OCI-LY1 (cell line): Measurements from ENCODE around the gene TRPV4.

Experiments
- H2AFZ ChIP-seq: fragments of 200-600 bp; sonication (generic), shearing (Covaris generic); 2 replicates; pipeline ENCODE4 v1.6.0; 2014; ENCODE audit warnings: antibody characterized with exemption, mild to moderate bottlenecking, low read length
- H3F3A ChIP-seq: fragments of 200-600 bp; sonication (generic), shearing (Covaris generic); 2 replicates; pipeline ENCODE4 v1.6.0; 2014; ENCODE audit warnings: mild to moderate bottlenecking, antibody characterized with exemption, low read length, moderate library complexity; ENCODE audit not compliant: insufficient read depth
- H3K27ac ChIP-seq: fragments of 200-600 bp; sonication (generic); 2 replicates; pipeline ENCODE4 v1.5.1; 2014; ENCODE audit warnings: low read length, mixed run types, mild to moderate bottlenecking, low read depth; ENCODE audit not compliant: poor library complexity, severe bottlenecking
- H3K27me3 ChIP-seq: fragments of 200-600 bp; sonication (generic); 2 replicates; pipeline ENCODE4 v1.6.0; 2014; ENCODE audit warnings: antibody characterized with exemption, mild to moderate bottlenecking, low read length, moderate library complexity; ENCODE audit not compliant: insufficient read depth
- H3K36me3 ChIP-seq: fragments of 200-600 bp; sonication (generic); 2 replicates; pipeline ENCODE4 v1.6.1; 2014; ENCODE audit warnings: mild to moderate bottlenecking, antibody characterized with exemption, low read length, moderate library complexity, mixed read lengths; ENCODE audit not compliant: insufficient read depth
- H3K4me1 ChIP-seq: fragments of 200-600 bp; sonication (generic); 2 replicates; pipeline ENCODE4 v1.5.1; 2014; ENCODE audit warnings: mild to moderate bottlenecking, low read length, moderate library complexity; ENCODE audit not compliant: insufficient read depth, severe bottlenecking
- H3K4me2 ChIP-seq: fragments of 200-600 bp; sonication (generic), shearing (Covaris generic); 2 replicates; pipeline ENCODE4 v1.6.1; 2014; ENCODE audit warnings: low read length
- H3K4me3 ChIP-seq: fragments of 200-600 bp; sonication (generic); 2 replicates; pipeline ENCODE4 v1.5.1; 2014; ENCODE audit warnings: low read length, low read depth, mild to moderate bottlenecking, mixed read lengths; ENCODE audit not compliant: poor library complexity, severe bottlenecking
- H3K79me2 ChIP-seq: fragments of 200-600 bp; shearing (Covaris generic); 2 replicates; pipeline ENCODE4 v1.6.1; 2016; ENCODE audit warnings: mixed run types, low read length, mixed read lengths; ENCODE audit not compliant: insufficient read depth
- H3K9ac ChIP-seq: fragments of 200-600 bp; sonication (generic), shearing (Covaris generic); 2 replicates; pipeline ENCODE4 v1.6.1; 2014; ENCODE audit warnings: mild to moderate bottlenecking, low read length, mixed read lengths
- H3K9me2 ChIP-seq: fragments of 200-600 bp; sonication (generic), shearing (Covaris generic); 2 replicates; pipeline ENCODE4 v1.6.1; 2014; ENCODE audit warnings: low read depth, mild to moderate bottlenecking, low read length, mixed read lengths
- H3K9me3 ChIP-seq: fragments of 200-600 bp; shearing (Covaris generic); 2 replicates; pipeline ENCODE4 v1.6.1; 2014; ENCODE audit warnings: low read length, mixed read lengths
- H4K20me1 ChIP-seq: fragments of 200-600 bp; sonication (generic), shearing (Covaris generic); 2 replicates; pipeline ENCODE4 v1.6.0; 2016; ENCODE audit warnings: mild to moderate bottlenecking, low read length; ENCODE audit not compliant: insufficient read depth
- CTCF ChIP-seq: fragments of 200-600 bp; sonication (generic), shearing (Covaris generic); IDR thresholded peaks from 2 replicates; pipeline ENCODE4 v1.5.1; 2017; ENCODE audit warnings: mild to moderate bottlenecking, antibody characterized with exemption, low read length, moderate library complexity, mixed read lengths
- EZH2 ChIP-seq: fragments of 200-600 bp; sonication (generic), shearing (Covaris generic); IDR thresholded peaks from 2 replicates; pipeline ENCODE4 v1.8.0; 2017; ENCODE audit warnings: borderline replicate concordance, mixed run types, mild to moderate bottlenecking, antibody characterized with exemption, low read length, moderate library complexity, mixed read lengths

TRPV4 gene

GRCh38 chr12:109800536-109800935 lies 32.7 kb downstream of the TRPV4 start:
- no peak overlapping the region for H3K4me2 ChIP-seq
- H3K79me2 ChIP-seq, result no peaks in the 10 kb centered on the region
- TF ChIP-seq EZH2, result no peak
- TF ChIP-seq CTCF, result no peak
- no peak overlapping the region for H2AFZ ChIP-seq
- no peaks in the 10 kb centered on the region for H3K9me2 ChIP-seq
- H3K27ac ChIP-seq, result no peak overlapping the region
- H3K4me1 ChIP-seq, result no peaks in the 10 kb centered on the region
- H3K9me3 ChIP-seq, result no peaks in the 10 kb centered on the region
- no peaks in the 10 kb centered on the region for H4K20me1 ChIP-seq
- H3K27me3 ChIP-seq, result no peaks in the 10 kb centered on the region
- no peak overlapping the region for H3K4me3 ChIP-seq
- H3K36me3 ChIP-seq, result no peaks in the 10 kb centered on the region
- H3F3A ChIP-seq, result no peaks in the 10 kb centered on the region
- no peak overlapping the region for H3K9ac ChIP-seq

GRCh38 chr12:109798691-109799090 lies 34.5 kb downstream of the TRPV4 start:
- no peak overlapping the region for H2AFZ ChIP-seq
- no peaks in the 10 kb centered on the region for H3F3A ChIP-seq
- H3K27ac ChIP-seq, result no peak overlapping the region
- no peaks in the 10 kb centered on the region for H3K4me1 ChIP-seq
- no peak overlapping the region for H3K4me2 ChIP-seq
- no peaks in the 10 kb centered on the region for H4K20me1 ChIP-seq
- H3K9ac ChIP-seq, result no peak overlapping the region
- TF ChIP-seq EZH2 (no peak), CTCF (no peak)
- H3K9me3 ChIP-seq, result no peaks in the 10 kb centered on the region
- no peaks in the 10 kb centered on the region for H3K9me2 ChIP-seq
- H3K36me3 ChIP-seq, result no peaks in the 10 kb centered on the region
- H3K4me3 ChIP-seq, result no peak overlapping the region
- H3K27me3 ChIP-seq, result no peaks in the 10 kb centered on the region
- H3K79me2 ChIP-seq, result no peaks in the 10 kb centered on the region

- no peaks in the 10 kb centered on the region for H3K79me2 ChIP-seq
- no peaks in the 10 kb centered on the region for H4K20me1 ChIP-seq
- H3K27me3 ChIP-seq, result no peaks in the 10 kb centered on the region
- H3K9me2 ChIP-seq, result no peaks in the 10 kb centered on the region
- TF ChIP-seq EZH2 (no peak), CTCF (peak; percentile 21; the same call in 1 of the 2 replicates)
- H3K4me1 ChIP-seq, result no peaks in the 10 kb centered on the region
- no peak overlapping the region for H3K9ac ChIP-seq
- no peak overlapping the region for H2AFZ ChIP-seq
- no peak overlapping the region for H3K4me2 ChIP-seq
- H3K36me3 ChIP-seq, result no peaks in the 10 kb centered on the region
- H3K27ac ChIP-seq, result no peak overlapping the region
- H3K4me3 ChIP-seq, result no peak overlapping the region
- H3F3A ChIP-seq, result no peaks in the 10 kb centered on the region
- H3K9me3 ChIP-seq, result no peaks in the 10 kb centered on the region
Measured at GRCh38 chr12:109797905-109798669, 35.1 kb downstream of the TRPV4 start.
